ENCODE data around the gene RSPO4.

DNA sequence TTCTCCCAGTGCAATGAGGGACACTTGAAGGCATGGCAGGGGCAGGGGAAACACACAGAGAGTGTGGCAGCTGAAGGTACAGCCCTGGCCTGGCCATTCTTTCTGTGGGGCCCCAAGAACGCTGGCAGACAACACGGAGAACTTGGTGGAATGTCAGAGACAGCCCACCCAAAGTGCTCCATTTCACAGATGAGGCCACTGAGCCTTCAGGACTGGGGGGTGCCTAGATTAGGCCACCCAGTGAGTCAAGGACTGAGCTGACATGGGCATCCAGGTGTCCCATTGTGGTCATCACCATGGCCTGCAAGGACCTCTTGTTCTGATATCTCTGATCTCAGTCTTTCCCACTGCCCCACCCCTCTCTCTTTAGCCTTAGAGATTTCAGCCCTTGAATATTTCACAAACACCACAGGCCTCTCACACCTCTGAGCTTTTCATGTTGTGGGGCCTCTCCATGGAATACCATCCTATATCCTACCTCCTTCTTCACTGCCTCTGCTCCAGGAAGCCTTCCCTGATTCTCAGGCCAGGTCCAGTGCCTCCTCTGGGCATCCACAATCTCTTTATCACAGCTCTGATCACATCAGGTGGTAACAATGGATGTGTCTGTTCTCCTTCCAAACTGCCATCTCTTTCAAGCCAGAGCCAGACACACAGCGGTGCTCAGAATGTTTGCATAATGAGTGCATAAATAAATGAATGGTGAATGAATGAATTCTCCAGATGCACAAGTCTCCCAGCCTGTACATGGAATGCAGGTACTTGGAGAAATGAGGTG lies 2.0 kb upstream of the RSPO4 start:
- TF ChIP-seq CTCF (conservative IDR thresholded peaks at IDR 0.05; ENCODE audit: low read depth, low read length) (no peak), EZH2 (IDR thresholded peaks at IDR 0.05; ENCODE audit: borderline replicate concordance, low read depth, low read length, poor library complexity, severe bottlenecking) (no peak)
